ENCODE measurements around the gene TFF2. TPM values are rescaled to one million over a fixed set of nuclear protein-coding genes. Genes with fewer than 3 reads are reported as not detected.

The TFF2 gene
- total RNA-seq, 1 experiment from 2014 or later = 1.1 TPM

- TF ChIP-seq CTCF (IDR thresholded peaks at IDR 0.05) (no peak), REST (IDR thresholded peaks at IDR 0.05; ENCODE audit: insufficient read depth in 1 of 2, low read depth in 2 of 2, low read length in 1 of 2) (no peak), SIN3A (IDR thresholded peaks at IDR 0.05; ENCODE audit: borderline replicate concordance, insufficient read depth, low read depth, low read length) (no peak), POLR2AphosphoS5 (IDR thresholded peaks at IDR 0.05; ENCODE audit: low read depth, low read length) (no peak), TCF7L2 (IDR thresholded peaks at IDR 0.05; ENCODE audit: low read depth, low read length) (no peak)
- Histone ChIP-seq H3K36me3 (ENCODE audit: control insufficient read depth, insufficient read depth, low read length) (no peaks in the 10 kb centered on the region), H3K4me1 (ENCODE audit: control insufficient read depth, insufficient read depth, low read length) (no peaks in the 10 kb centered on the region), H3K27ac (ENCODE audit: low read length) (no peak overlapping the region), H3K4me3 (ENCODE audit: low read depth in 2 of 2, low read length in 2 of 2) (no peak overlapping the region), H3K9me3 (ENCODE audit: control insufficient read depth, insufficient read depth, low read depth, low read length) (no peaks in the 10 kb centered on the region), H3K27me3 (ENCODE audit: control insufficient read depth, insufficient read depth, low read length) (no peaks in the 10 kb centered on the region)
- ATAC-seq = no peak
- no TSS peak for BruUV-seq (replicated peaks)
- intact Hi-C loops (cut with micrococcal nuclease; ENCODE audit: unreplicated experiment) (loop anchor here (10.0 kb wide), 1 partner anchor 238 kb away; no protein-coding TSS in a partner anchor), in situ Hi-C loops (cut with HindIII; ENCODE audit: low pct_unique_long_range_greater_than_20kb, low sequenced_read_pairs) (no loop called here)
- no peak for DNase-seq (ENCODE audit: low read depth, low spot score)
- CTCF ChIA-PET = no interaction called here
- POLR2A ChIA-PET = no interaction called here
Measured at GRCh38 chr21:42382915-42383314, 32.1 kb upstream of the TFF2 start.

- TF ChIP-seq CTCF (IDR thresholded peaks at IDR 0.05) (peak; percentile 82), TCF7L2 (IDR thresholded peaks at IDR 0.05; ENCODE audit: low read depth, low read length) (no peak)
- H3K27me3 ChIP-seq (ENCODE audit: control insufficient read depth, insufficient read depth, low read length) = no peaks in the 10 kb centered on the region
- in situ Hi-C loops (cut with HindIII; ENCODE audit: low pct_unique_long_range_greater_than_20kb, low sequenced_read_pairs) = no loop called here
- H3K36me3 ChIP-seq (ENCODE audit: control insufficient read depth, insufficient read depth, low read length) = no peaks in the 10 kb centered on the region
- intact Hi-C loops (cut with micrococcal nuclease; ENCODE audit: unreplicated experiment) = loop anchor here (10.0 kb wide), 1 partner anchor 237 kb away; no protein-coding TSS in a partner anchor
- no peaks in the 10 kb centered on the region for H3K9me3 ChIP-seq (ENCODE audit: control insufficient read depth, insufficient read depth, low read depth, low read length)
- peak; percentile 85 for ATAC-seq
- ChIA-PET POLR2A (no interaction called here), CTCF (interaction anchor here (0.8 to 1.3 kb wide), 6 partner anchors 17 to 236 kb away, joined by 3 to 5 read pairs (median 4); partner anchors contain the start of gene TFF2)
- BruUV-seq (replicated peaks) = no TSS peak
- no peak overlapping the region for H3K27ac ChIP-seq (ENCODE audit: low read length)
- DNase-seq (ENCODE audit: low read depth, low spot score) = peak; percentile 28
- no peak overlapping the region for H3K4me3 ChIP-seq (ENCODE audit: low read depth in 2 of 2, low read length in 2 of 2)
- H3K4me1 ChIP-seq (ENCODE audit: control insufficient read depth, insufficient read depth, low read length) = no peaks in the 10 kb centered on the region
Measured at GRCh38 chr21:42381347-42381984, 30.7 kb upstream of the TFF2 start.

All from Panc1 (cell line).